GM12878 (cell line): Measurements from ENCODE around the gene SP8.

Experiments used
- CTCF ChIP-seq, 3 experiments: IDR thresholded peaks in 2 of 3; conservative IDR thresholded peaks in 1 of 3; 2 replicates each; pipeline ENCODE4 v1.5.1; 2011; ENCODE audit warnings: low read depth in 3 of 3, low read length in 3 of 3, mild to moderate bottlenecking in 3 of 3, control low read depth in 2 of 3, moderate library complexity in 2 of 3, inconsistent platforms in 1 of 3, mixed read lengths in 1 of 3; ENCODE audit not compliant: control insufficient read depth in 2 of 3, insufficient read depth in 1 of 3; ENCODE audit errors: extremely low read depth in 1 of 3
- JUND ChIP-seq: IDR thresholded peaks from 2 replicates; pipeline ENCODE4 v1.6.1; 2012; ENCODE audit warnings: low read depth, mild to moderate bottlenecking, low read length, improper control_type of control experiment, moderate library complexity
- POLR2AphosphoS5 ChIP-seq: IDR thresholded peaks from 2 replicates; pipeline ENCODE4 v1.6.1; 2011; ENCODE audit warnings: mild to moderate bottlenecking, low read length, inconsistent platforms
- SMARCA5 ChIP-seq: fragments of 450-650 bp; IDR thresholded peaks from 2 replicates; pipeline ENCODE4 v1.6.1; 2017; ENCODE audit warnings: mild to moderate bottlenecking
- SRF ChIP-seq, 2 experiments: IDR thresholded peaks; 2 replicates each; pipeline ENCODE4 v1.6.1; 2011; ENCODE audit warnings: low read depth in 2 of 2, low read length in 2 of 2, mild to moderate bottlenecking in 1 of 2, moderate library complexity in 1 of 2
- STAT3 ChIP-seq: IDR thresholded peaks from 2 replicates; pipeline ENCODE4 v1.6.1; 2011; ENCODE audit warnings: low read depth, low read length, improper control_type of control experiment
- SUZ12 ChIP-seq: fragments of 200-600 bp; sonication (generic); IDR thresholded peaks from one replicate; pipeline ENCODE4 v1.6.1; 2018; ENCODE audit warnings: antibody characterized with exemption, mild to moderate bottlenecking; ENCODE audit not compliant: unreplicated experiment

GRCh38 chr7:20785157-20786048 is 1.3 kb downstream of the SP8 start:
- TF ChIP-seq CTCF (IDR thresholded peaks at IDR 0.05 in 2 of 3, conservative IDR thresholded peaks at IDR 0.05 in 1 of 3; ENCODE audit: control insufficient read depth in 2 of 3, extremely low read depth in 1 of 3, insufficient read depth in 1 of 3, low read depth in 3 of 3, low read length in 3 of 3): no peak
- no peak for TF ChIP-seq JUND
- TF ChIP-seq SMARCA5: no peak
- no peak for TF ChIP-seq SUZ12
- TF ChIP-seq SRF (IDR thresholded peaks at IDR 0.05; ENCODE audit: low read depth in 2 of 2, low read length in 2 of 2): no peak
- TF ChIP-seq STAT3: no peak
- no peak for TF ChIP-seq POLR2AphosphoS5
